Left ventricle myocardium inferior (tissue), 1 donor: ENCODE measurements around the gene NECAB2. TPM values are rescaled to one million over a fixed set of nuclear protein-coding genes. Genes with fewer than 3 reads are reported as not detected.

Source experiments
- DNase-seq: peaks from one replicate; pipeline ENCODE4 v3.0.0-alpha.2; 2020
- H3K27ac ChIP-seq: fragments of 200-600 bp; replicated peaks from 2 replicates; pipeline ENCODE4 v1.8.0; 2021
- H3K27me3 ChIP-seq: fragments of 200-600 bp; 2 replicates; pipeline ENCODE4 v1.8.0; 2021; ENCODE audit warnings: low read depth
- H3K36me3 ChIP-seq: fragments of 200-600 bp; 2 replicates; pipeline ENCODE4 v1.8.0; 2021
- H3K4me1 ChIP-seq: fragments of 200-600 bp; 2 replicates; pipeline ENCODE4 v1.8.0; 2021
- H3K4me3 ChIP-seq: fragments of 200-600 bp; 2 replicates; pipeline ENCODE4 v1.8.0; 2021; ENCODE audit warnings: mild to moderate bottlenecking, moderate library complexity
- H3K9me3 ChIP-seq: fragments of 200-600 bp; replicated peaks from 2 replicates; pipeline ENCODE4 v1.8.0; 2021
- intact Hi-C: fragments of 100-400 bp; cut with micrococcal nuclease; formaldehyde crosslinking; loops from one replicate; pipeline ENCODE4 v1.11.0; 2022
- total RNA-seq: library from RNA; stranded (reverse); fragmentation: NEBNext Ultra II Directional; extraction: Animal tissue kit (Norgen Biotek cat#: 25700); gene quantifications from one replicate; pipeline ENCODE4 v1.2.1, GENCODE V29; 2021
- TF ChIP-seq, protein P1 (sequence below): fragments of 200-600 bp; IDR thresholded peaks from 2 replicates; pipeline ENCODE4 v1.8.0; 2021; ENCODE audit warnings: antibody characterized with exemption, mild to moderate bottlenecking, borderline replicate concordance
- donor health status: DM: no; HTN: yes; CAD: no; lungs with severe emphysema.

NECAB2 gene
- total RNA-seq, 1 donor from 2014 or later, result 0.69 TPM

DNA sequence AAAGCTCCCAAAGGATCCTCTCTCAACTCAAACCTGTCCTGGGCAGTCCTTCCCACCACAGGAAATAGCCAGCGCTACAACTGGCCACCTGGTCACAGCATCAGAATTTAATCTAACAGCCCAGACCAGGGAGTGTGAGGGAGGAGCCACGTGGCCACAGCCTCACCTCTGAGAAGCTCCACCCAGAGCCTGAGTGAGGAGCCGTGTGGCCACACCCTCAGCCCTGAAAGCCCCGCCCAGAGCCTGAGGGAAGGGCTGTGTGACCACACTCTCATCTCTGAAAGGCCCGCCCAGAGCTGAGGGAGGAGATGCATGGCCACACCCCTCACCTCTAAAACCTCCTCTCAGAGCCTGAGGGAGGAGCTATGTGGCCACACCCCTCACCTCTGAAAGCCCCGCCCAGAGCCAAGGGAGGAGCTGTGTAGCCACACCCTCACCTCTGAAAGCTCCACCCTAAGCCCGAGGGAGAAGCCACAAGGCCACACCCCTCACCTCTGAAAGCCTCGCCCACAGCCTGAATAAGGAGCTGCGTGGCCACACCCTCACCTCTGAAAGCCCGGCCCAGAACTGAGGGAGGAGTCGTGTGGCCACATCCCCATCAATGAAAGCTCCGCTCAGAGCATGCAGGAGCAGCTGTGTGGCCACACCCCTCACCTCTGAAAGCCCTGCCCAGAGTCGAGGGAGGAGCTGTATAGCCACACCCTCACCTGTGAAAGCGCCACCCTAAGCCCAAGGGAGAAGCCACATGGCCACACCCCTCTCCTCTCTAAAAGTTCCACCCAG, 45.9 kb downstream of the NECAB2 start:
- DNase-seq, result no peak
- Histone ChIP-seq H3K36me3 (no peaks in the 10 kb centered on the region), H3K9me3 (no peaks in the 10 kb centered on the region), H3K27me3 (peaks cover 5% of the 10 kb centered on the region), H3K4me3 (no peak overlapping the region), H3K4me1 (no peaks in the 10 kb centered on the region), H3K27ac (no peak overlapping the region)
- TF ChIP-seq, protein P1, sequence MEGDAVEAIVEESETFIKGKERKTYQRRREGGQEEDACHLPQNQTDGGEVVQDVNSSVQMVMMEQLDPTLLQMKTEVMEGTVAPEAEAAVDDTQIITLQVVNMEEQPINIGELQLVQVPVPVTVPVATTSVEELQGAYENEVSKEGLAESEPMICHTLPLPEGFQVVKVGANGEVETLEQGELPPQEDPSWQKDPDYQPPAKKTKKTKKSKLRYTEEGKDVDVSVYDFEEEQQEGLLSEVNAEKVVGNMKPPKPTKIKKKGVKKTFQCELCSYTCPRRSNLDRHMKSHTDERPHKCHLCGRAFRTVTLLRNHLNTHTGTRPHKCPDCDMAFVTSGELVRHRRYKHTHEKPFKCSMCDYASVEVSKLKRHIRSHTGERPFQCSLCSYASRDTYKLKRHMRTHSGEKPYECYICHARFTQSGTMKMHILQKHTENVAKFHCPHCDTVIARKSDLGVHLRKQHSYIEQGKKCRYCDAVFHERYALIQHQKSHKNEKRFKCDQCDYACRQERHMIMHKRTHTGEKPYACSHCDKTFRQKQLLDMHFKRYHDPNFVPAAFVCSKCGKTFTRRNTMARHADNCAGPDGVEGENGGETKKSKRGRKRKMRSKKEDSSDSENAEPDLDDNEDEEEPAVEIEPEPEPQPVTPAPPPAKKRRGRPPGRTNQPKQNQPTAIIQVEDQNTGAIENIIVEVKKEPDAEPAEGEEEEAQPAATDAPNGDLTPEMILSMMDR, result no peak
- intact Hi-C loops, result no loop called here

DNA sequence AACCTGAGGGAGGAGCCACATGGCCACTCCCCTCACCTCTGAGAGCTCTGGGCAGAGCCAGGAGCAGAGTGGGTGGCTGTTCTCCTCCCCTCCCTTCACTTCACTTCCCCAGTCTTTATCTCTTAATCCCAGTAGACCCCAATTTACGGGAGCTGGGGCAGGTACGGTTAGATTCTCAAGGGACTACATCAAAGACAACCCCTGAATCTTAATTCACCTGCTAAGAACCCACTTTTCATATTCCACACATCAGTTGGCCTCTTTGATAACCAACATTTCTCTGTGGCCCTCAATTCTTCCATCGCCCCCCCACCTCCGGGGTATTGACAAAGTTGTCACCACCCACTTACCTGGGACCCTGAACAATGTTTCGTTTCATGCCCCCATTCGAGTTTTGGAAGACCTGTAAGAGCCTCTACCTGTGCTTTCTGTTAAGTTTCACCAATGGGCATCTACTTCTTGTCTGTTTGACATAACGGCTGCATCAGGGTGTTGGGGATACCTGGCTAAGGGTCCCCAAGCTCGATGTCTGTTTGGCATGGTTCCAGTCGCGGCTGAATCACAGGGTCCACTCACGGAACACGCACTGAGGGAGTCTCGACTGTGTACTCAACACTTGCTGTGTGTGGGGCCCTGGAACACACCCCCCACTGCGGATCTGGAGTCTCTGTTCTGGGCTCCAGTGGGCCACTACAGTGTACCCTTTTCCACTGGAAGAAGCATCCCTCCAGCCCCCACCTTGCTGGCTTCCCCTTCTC, 46.7 kb downstream of the NECAB2 start:
- DNase-seq, result no peak
- Histone ChIP-seq H3K4me3 (no peak overlapping the region), H3K27ac (no peak overlapping the region), H3K36me3 (no peaks in the 10 kb centered on the region), H3K27me3 (peaks cover 5% of the 10 kb centered on the region), H3K4me1 (peaks cover 3% of the 10 kb centered on the region), H3K9me3 (no peaks in the 10 kb centered on the region)
- TF ChIP-seq, protein P1, result no peak
- intact Hi-C loops, result no loop called here

DNA sequence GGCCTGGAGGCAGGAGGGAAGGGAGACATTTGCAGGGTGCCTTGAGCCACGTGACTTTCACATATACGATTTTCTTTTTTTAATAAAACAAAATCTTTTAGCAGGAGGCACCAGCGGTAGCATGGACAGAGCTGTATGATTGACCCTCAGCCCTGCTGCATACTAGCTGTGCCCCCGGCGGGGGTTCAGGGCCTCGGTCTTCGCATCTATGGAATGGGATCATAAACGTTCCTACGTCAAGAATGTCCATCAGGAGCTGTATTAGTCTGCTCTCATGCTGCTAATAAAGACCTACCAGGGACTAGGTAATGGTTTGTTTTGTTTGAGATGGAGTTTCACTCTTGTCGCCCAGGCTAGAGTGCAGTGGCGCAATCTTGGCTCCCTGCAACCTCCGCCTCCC, 47.4 kb downstream of the NECAB2 start:
- Histone ChIP-seq H3K4me1 (peaks cover 9% of the 10 kb centered on the region), H3K4me3 (no peak overlapping the region), H3K27ac (no peak overlapping the region), H3K27me3 (peaks cover 5% of the 10 kb centered on the region), H3K9me3 (no peaks in the 10 kb centered on the region), H3K36me3 (no peaks in the 10 kb centered on the region)
- intact Hi-C loops, result no loop called here
- DNase-seq, result no peak
- TF ChIP-seq, protein P1, result no peak

DNA sequence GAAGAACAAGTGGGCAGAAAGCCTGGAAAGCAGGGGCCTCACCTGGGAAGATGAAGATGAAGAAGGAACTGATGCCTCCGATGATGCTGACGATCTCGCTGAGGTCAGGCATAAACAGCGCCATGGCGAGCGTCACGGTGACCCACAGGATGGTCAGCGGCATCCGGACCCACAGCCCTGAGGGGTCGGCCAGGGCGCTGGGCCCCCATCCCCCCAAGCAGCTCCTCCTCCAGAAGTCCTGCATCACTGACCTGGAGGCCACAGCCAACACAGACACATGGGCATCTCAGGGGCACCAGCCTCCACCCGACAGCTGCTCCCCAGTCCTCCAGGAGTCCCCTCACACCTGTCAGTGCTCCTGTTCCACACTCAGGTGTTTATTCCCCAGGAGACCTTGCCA, 48.4 kb downstream of the NECAB2 start:
- TF ChIP-seq, protein P1, result no peak
- H3K4me1 ChIP-seq, result peaks cover 13% of the 10 kb centered on the region
- intact Hi-C loops, result no loop called here
- no peak overlapping the region for H3K4me3 ChIP-seq
- DNase-seq, result no peak
- H3K9me3 ChIP-seq, result peaks cover 9% of the 10 kb centered on the region
- H3K27ac ChIP-seq, result no peak overlapping the region
- no peaks in the 10 kb centered on the region for H3K36me3 ChIP-seq
- peaks cover 5% of the 10 kb centered on the region for H3K27me3 ChIP-seq

DNA sequence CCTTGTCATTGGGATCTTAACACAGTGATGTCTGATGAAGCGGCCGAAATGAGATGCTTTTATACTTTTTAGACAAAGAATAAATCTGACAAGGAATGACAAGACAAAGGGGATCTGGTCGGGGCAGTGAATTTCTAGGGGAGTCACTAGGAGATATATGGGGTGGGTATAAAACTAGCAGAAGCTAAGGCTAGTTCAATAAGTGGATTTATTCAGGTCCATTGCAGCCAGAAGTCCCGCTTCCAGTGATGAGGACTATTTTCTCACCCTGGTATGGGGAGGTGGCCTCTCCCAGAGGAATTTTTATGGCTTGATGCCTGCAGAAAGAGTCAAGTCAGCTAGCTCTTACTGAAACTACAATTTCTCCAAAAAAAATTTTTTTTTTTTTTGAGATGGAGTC, 50.7 kb downstream of the NECAB2 start:
- no peaks in the 10 kb centered on the region for H3K36me3 ChIP-seq

More for the DNA sequence above, 50.7 kb downstream of the NECAB2 start:
- Histone ChIP-seq H3K4me3 (no peak overlapping the region), H3K27ac (no peak overlapping the region), H3K27me3 (peaks cover 5% of the 10 kb centered on the region), H3K9me3 (peaks cover 16% of the 10 kb centered on the region), H3K4me1 (peaks cover 13% of the 10 kb centered on the region)
- no peak for DNase-seq
- TF ChIP-seq, protein P1, result no peak
- intact Hi-C loops, result no loop called here
